GM12878 (cell line): ENCODE data around the gene MYO1D. TPM values are rescaled to one million over a fixed set of nuclear protein-coding genes. Genes with fewer than 3 reads are reported as not detected.
A peak's percentile ranks its signal among the peaks of the same experiment; 100 is the strongest.

Source experiments
- ATF7 ChIP-seq: fragments of 450-650 bp; IDR thresholded peaks from 2 replicates; pipeline ENCODE4 v1.6.1; 2016; ENCODE audit warnings: low read depth, mild to moderate bottlenecking
- FOXK2 ChIP-seq: fragments of 450-650 bp; IDR thresholded peaks from 2 replicates; pipeline ENCODE4 v1.6.1; 2017; ENCODE audit warnings: mild to moderate bottlenecking, moderate library complexity
- IRF5 ChIP-seq: fragments of 450-650 bp; IDR thresholded peaks from 2 replicates; pipeline ENCODE4 v1.6.1; 2017; ENCODE audit warnings: borderline replicate concordance
- MTA3 ChIP-seq: IDR thresholded peaks from 2 replicates; pipeline ENCODE4 v1.6.1; 2012; ENCODE audit warnings: low read length, inconsistent platforms, borderline replicate concordance
- NR2C1 ChIP-seq: fragments of 450-650 bp; IDR thresholded peaks from 2 replicates; pipeline ENCODE4 v1.6.1; 2017; ENCODE audit warnings: antibody characterized with exemption, mild to moderate bottlenecking, moderate library complexity
- RAD21 ChIP-seq: IDR thresholded peaks from 2 replicates; pipeline ENCODE4 v1.6.1; 2011; ENCODE audit warnings: mild to moderate bottlenecking, low read depth, low read length, moderate library complexity; ENCODE audit not compliant: insufficient read depth
- REST ChIP-seq: IDR thresholded peaks from 2 replicates; pipeline ENCODE4 v1.6.1; 2012; ENCODE audit warnings: mild to moderate bottlenecking, low read depth, low read length
- RFX5 ChIP-seq: IDR thresholded peaks from 2 replicates; pipeline ENCODE4 v1.6.1; 2011; ENCODE audit warnings: low read depth, low read length, improper control_type of control experiment
- ZNF24 ChIP-seq: fragments of 450-650 bp; IDR thresholded peaks from 2 replicates; pipeline ENCODE4 v1.6.1; 2017; ENCODE audit warnings: antibody characterized with exemption, mild to moderate bottlenecking
- polyA plus RNA-seq, 11 experiments: library from polyadenylated mRNA; depleted of rRNA in 4 of 11; unstranded in 6 of 11; stranded (reverse) in 5 of 11; fragments of >200 nt; fragmentation: Nextera tagmentation in 4 of 11; fragmentation: Illumina TruSeq in 1 of 11; extraction: Ambion mirVana in 4 of 11; extraction: Trizol in 1 of 11; gene quantifications; 1 replicate in 1 of 11; 2 replicates in 10 of 11; pipeline versions ENCODE4 v1.2.1 to v1.2.3, GENCODE V29; 2011 to 2016; ENCODE audit warnings: inconsistent platforms in 2 of 11, missing spikeins in 2 of 11, low read depth in 1 of 11
- total RNA-seq, 4 experiments: library from RNA; depleted of rRNA in 3 of 4; stranded (reverse); fragments of >200 nt in 3 of 4; fragmentation: Illumina TruSeq in 1 of 4; extraction: Trizol in 1 of 4; gene quantifications; 2 replicates each; pipeline versions ENCODE4 v1.2.1 to v1.2.3, GENCODE V29; 2013 to 2021
- TF ChIP-seq, protein P1 (sequence below): fragments of 450-650 bp; IDR thresholded peaks from 2 replicates; pipeline ENCODE4 v1.6.1; 2017; ENCODE audit warnings: mild to moderate bottlenecking, low read depth, inconsistent platforms; ENCODE audit not compliant: poor library complexity, severe bottlenecking

MYO1D gene
- total and polyA plus RNA-seq, 10 of the 15 experiments (the other 5 are each of a cell fraction or from before 2014, with no cell fraction given) = 1.8 to 37.7 (median 25.4) TPM

GRCh38 chr17:32783602-32784001, 93.3 kb downstream of the MYO1D start (continued):
- TF ChIP-seq REST = no peak
- TF ChIP-seq IRF5 = no peak
- no peak for TF ChIP-seq RFX5
- TF ChIP-seq MTA3 = no peak
- TF ChIP-seq RAD21 = peak; percentile 88
- TF ChIP-seq, protein P1, sequence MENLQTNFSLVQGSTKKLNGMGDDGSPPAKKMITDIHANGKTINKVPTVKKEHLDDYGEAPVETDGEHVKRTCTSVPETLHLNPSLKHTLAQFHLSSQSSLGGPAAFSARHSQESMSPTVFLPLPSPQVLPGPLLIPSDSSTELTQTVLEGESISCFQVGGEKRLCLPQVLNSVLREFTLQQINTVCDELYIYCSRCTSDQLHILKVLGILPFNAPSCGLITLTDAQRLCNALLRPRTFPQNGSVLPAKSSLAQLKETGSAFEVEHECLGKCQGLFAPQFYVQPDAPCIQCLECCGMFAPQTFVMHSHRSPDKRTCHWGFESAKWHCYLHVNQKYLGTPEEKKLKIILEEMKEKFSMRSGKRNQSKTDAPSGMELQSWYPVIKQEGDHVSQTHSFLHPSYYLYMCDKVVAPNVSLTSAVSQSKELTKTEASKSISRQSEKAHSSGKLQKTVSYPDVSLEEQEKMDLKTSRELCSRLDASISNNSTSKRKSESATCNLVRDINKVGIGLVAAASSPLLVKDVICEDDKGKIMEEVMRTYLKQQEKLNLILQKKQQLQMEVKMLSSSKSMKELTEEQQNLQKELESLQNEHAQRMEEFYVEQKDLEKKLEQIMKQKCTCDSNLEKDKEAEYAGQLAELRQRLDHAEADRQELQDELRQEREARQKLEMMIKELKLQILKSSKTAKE = peak; percentile 30
- TF ChIP-seq ATF7 = no peak
- no peak for TF ChIP-seq ZNF24
- TF ChIP-seq NR2C1 = no peak
- no peak for TF ChIP-seq FOXK2
